Mucosa of stomach (tissue), 1 donor: ENCODE data around the gene CBLN1.
A peak's percentile ranks its signal among the peaks of the same experiment; 100 is the strongest.

Experiments
- H3K27me3 ChIP-seq: one replicate; pipeline ENCODE4 v1.7.0; 2013; ENCODE audit warnings: mild to moderate bottlenecking, low read length; ENCODE audit not compliant: control insufficient read depth, insufficient read depth
- H3K36me3 ChIP-seq: one replicate; pipeline ENCODE4 v1.7.0; 2013; ENCODE audit warnings: low read length; ENCODE audit not compliant: control insufficient read depth, insufficient read depth
- H3K4me1 ChIP-seq: one replicate; pipeline ENCODE4 v1.7.0; 2013; ENCODE audit warnings: mild to moderate bottlenecking, low read length; ENCODE audit not compliant: control insufficient read depth, insufficient read depth
- H3K4me3 ChIP-seq: one replicate; pipeline ENCODE4 v1.7.0; 2013; ENCODE audit warnings: low read length
- H3K9ac ChIP-seq: one replicate; pipeline ENCODE4 v1.7.0; 2013; ENCODE audit warnings: mild to moderate bottlenecking, low read length, moderate library complexity
- H3K9me3 ChIP-seq: one replicate; pipeline ENCODE4 v1.7.0; 2013; ENCODE audit warnings: mild to moderate bottlenecking, low read length, moderate library complexity; ENCODE audit not compliant: control insufficient read depth
- donor health status: Pancreatic carcinoma.

Gene CBLN1

DNA sequence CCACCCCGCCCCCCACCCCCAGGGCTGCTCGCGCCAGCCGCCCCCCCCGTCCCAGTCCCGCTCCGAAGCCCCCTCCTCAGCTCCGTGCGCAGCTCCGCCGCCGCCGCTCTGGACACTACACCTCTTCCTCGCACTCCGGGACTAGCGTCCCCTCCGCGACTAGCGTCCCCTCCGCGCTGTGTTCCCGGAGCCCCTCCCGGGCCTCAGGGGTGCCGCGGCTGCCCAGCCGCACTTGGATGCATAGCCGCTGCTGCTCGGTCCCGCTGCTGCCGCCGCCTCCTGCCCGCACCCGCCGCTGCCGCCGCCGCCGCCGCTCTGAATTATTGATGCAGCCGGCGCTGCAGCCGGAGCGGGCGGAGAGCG is at the start of gene CBLN1:
TSS of gene CBLN1 (minus strand) at position 359 of the 363 bp plus-strand sequence. CDS start 373 bp downstream, outside the sequence.
- H3K4me1 ChIP-seq, result peaks cover 28% of the 10 kb centered on the region
- no peak within 1 kb of the TSS for H3K9ac ChIP-seq

DNA sequence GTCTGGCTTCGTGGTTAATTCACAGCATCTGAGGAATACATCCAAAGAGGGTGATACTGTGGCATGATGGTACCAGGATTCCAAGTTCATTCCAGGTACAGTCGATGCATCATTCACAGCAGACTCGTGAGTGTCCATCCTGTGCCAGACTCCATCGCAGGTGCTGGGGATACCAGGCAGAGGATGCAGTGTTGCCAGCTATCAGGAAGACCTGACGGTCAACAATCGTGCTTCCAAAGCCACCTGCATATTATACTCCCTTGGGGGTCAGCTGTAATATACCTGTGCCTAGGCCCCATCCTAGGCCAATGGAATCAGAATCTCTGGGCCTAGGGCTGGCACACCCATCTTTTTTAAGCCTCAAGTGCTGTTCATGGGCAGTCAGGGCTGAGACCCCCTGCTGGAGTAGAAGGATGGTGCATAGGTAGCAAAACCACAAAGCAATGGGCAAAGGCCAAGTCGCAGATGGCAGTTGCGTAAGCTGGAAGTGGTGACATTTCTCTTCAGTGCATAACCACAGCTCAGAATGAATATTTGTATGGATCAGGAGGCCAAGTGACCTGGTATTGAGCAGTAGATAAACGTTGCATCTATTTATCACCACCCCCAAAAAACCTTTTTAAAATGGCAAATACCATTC is 49.0 kb upstream of the CBLN1 start:
- Histone ChIP-seq H3K9me3 (no peaks in the 10 kb centered on the region), H3K27me3 (no peaks in the 10 kb centered on the region), H3K9ac (no peak overlapping the region), H3K36me3 (no peaks in the 10 kb centered on the region), H3K4me1 (no peaks in the 10 kb centered on the region), H3K4me3 (no peak overlapping the region)

More for the DNA sequence above, at the start of gene CBLN1:
- H3K27me3 ChIP-seq, result peaks cover 71% of the 10 kb centered on the region
- H3K36me3 ChIP-seq, result no peaks in the 10 kb centered on the region
- no peaks in the 10 kb centered on the region for H3K9me3 ChIP-seq
- H3K4me3 ChIP-seq, result peak within 1 kb of the TSS; percentile 25

DNA sequence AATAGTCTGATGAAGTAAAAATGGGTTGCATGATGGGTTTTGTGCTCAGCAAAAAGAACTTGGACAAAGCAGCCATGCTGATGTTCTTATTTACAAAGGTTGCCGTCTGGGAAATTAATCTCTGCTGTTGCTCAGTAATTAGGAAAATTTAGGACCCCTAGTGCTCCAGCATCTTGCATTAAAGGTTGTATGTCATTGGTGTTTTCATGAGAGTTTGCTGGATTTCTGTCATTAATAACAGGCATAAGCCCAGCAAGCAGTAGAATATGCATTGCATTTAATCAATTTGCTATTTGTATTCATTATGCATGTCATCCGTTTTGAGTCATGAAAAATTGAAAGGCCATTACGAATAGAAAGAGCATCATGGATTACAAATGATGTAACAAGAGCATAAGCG is 46.7 kb upstream of the CBLN1 start:
- Histone ChIP-seq H3K4me3 (no peak overlapping the region), H3K9ac (no peak overlapping the region), H3K27me3 (no peaks in the 10 kb centered on the region), H3K9me3 (no peaks in the 10 kb centered on the region), H3K4me1 (no peaks in the 10 kb centered on the region), H3K36me3 (no peaks in the 10 kb centered on the region)

DNA sequence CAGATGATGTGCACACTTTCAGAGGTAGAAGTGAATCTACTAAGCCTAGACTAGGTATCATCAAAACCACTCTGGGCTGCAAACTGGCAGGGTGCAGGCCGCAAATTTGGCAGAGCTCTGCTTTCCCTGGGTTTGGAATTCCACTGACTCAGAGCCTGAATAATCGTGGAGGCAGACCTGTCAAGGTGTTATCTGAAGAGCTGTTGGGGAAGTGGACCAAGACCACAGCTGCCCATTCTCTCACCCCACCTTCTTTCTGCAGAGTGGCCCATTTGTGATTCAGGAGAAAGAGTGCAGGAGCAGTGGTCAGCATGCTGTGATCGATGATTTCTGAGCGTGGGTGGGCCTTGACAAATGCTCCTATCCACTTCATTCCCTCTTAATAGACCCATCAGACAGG is 45.8 kb upstream of the CBLN1 start:
- Histone ChIP-seq H3K36me3 (no peaks in the 10 kb centered on the region), H3K4me1 (no peaks in the 10 kb centered on the region), H3K9ac (no peak overlapping the region), H3K27me3 (no peaks in the 10 kb centered on the region), H3K4me3 (no peak overlapping the region), H3K9me3 (no peaks in the 10 kb centered on the region)

DNA sequence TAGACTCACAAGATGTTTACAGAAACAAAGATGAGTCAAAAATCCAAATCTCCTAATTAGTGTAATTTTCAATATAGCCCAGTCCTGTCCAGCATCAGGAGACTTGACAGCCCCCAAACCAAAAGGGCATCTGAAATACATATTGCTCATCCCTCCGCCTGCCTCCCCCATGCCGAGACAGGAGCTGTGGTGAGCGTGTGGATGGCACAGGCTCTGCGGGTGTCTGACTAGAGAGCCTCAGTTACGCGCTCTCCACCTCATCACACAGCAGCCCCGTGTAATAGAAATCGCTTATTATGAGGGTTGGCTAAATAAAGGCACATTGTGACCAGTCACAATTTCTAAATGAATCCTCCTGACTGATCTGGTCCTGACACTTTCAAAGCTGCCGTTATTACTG is 43.1 kb upstream of the CBLN1 start:
- H3K9ac ChIP-seq, result no peak overlapping the region
- no peaks in the 10 kb centered on the region for H3K9me3 ChIP-seq
- no peaks in the 10 kb centered on the region for H3K27me3 ChIP-seq
- H3K36me3 ChIP-seq, result no peaks in the 10 kb centered on the region
- H3K4me3 ChIP-seq, result no peak overlapping the region
- H3K4me1 ChIP-seq, result no peaks in the 10 kb centered on the region

DNA sequence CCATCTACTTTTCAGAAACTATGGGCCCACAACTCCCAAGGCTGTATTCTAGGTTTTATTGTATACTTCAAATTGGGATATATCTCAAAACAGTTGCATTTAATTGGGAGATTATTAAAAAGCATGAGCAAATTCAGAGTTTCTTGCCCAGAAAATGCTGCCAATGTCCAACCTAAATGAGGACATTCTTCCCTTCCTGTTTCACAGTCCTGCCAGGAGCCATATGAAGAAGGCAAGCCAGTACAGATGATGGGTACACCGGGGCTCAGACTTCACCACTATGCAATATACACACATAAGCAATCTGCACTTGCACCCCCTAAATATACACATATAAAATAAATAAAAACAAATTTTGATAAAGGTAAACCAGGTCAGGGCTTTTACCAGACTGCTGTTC is 34.0 kb upstream of the CBLN1 start:
- Histone ChIP-seq H3K27me3 (no peaks in the 10 kb centered on the region), H3K9ac (no peak overlapping the region), H3K4me1 (no peaks in the 10 kb centered on the region), H3K4me3 (no peak overlapping the region), H3K36me3 (no peaks in the 10 kb centered on the region), H3K9me3 (no peaks in the 10 kb centered on the region)

DNA sequence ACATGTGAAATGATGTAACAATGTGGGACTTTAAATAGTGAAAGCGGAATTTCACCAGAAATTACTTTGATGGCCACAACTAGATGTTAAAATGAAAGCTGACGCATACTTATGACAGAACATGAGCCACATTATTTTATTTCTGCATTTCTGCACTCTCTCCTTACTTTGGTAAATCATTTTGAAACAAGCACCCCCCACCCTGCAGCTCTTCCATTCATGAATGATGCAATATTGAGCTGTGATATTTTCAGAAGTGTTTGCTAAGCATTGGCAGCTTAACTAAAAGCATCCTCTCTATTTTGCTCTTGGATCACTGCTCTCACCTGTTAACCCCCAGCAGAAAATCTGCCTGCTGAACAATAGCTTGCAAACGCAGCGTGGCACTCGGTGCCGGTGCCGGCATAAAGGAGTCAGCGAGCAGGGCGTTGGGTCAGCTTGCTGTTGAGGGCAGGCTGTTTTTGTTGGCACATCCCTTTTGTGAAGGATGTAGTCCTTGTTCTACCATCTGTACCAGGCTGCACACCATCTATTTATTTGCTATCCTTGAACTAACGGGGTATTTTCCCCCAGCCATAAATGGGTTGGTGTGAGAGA is 30.8 kb upstream of the CBLN1 start:
- H3K4me3 ChIP-seq, result no peak overlapping the region
- no peaks in the 10 kb centered on the region for H3K27me3 ChIP-seq
- no peak overlapping the region for H3K9ac ChIP-seq
- no peaks in the 10 kb centered on the region for H3K36me3 ChIP-seq
- H3K9me3 ChIP-seq, result no peaks in the 10 kb centered on the region
- H3K4me1 ChIP-seq, result no peaks in the 10 kb centered on the region

DNA sequence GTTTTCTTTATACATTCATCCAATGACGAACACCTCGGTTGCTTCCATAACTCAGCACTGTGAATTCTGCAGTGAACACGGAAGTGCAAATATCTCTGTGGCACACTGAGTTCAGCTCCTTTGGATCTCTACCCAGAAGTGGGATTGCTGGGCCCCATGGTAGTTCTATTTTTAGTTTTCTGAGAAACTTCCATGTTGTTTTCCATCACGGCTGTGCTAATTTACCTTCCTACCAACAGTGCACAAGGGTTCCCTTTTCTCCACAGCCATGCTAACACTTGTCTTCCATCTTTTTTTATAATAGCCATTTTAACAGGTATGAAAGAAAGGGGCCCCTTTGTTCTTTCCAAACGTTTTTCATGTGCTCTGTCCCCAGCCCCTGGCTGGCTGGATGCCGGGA is 30.2 kb upstream of the CBLN1 start:
- Histone ChIP-seq H3K9me3 (no peaks in the 10 kb centered on the region), H3K4me1 (no peaks in the 10 kb centered on the region), H3K9ac (no peak overlapping the region), H3K27me3 (no peaks in the 10 kb centered on the region), H3K36me3 (no peaks in the 10 kb centered on the region), H3K4me3 (no peak overlapping the region)

DNA sequence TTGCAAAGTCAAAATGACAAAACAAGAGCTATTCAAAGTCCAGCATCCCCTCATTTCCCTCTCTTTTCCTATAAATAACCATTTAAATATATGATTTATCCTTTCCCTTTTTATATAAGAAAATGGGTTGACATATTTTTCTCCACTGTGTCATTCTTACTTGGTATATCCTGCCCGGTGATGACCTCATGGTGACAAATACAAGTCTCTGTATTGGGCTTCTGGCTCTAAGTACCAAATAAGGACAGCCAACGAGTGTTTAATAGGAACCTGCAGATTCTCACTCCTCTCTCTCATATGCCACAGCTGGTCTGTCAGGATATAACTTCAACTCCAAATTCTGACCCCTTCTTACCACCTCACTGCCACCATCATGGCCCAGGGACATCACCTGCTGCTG is 25.5 kb upstream of the CBLN1 start:
- Histone ChIP-seq H3K4me1 (no peaks in the 10 kb centered on the region), H3K9ac (no peak overlapping the region), H3K4me3 (no peak overlapping the region), H3K9me3 (no peaks in the 10 kb centered on the region), H3K27me3 (no peaks in the 10 kb centered on the region), H3K36me3 (no peaks in the 10 kb centered on the region)

DNA sequence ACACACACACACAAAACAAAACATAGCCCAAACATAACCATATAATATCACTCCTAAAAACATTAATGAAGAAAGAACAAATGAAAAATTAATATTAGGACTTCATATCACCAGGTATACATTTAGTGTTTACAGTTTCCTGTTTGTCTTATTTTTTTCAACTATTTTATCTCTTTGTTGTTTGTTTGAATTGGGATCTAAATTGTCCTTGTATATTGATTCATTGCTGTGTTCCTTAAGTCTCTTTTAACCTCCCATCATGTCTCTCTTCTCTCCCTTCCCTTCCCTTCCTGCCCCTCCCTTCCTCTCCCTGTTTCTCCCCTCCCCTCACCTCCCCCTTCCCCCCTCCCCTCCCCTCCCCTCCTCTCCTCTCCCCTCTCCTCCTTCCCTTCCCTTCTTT is 23.8 kb upstream of the CBLN1 start:
- H3K27me3 ChIP-seq, result no peaks in the 10 kb centered on the region
- no peaks in the 10 kb centered on the region for H3K36me3 ChIP-seq
- H3K4me3 ChIP-seq, result no peak overlapping the region
- no peak overlapping the region for H3K9ac ChIP-seq
- no peaks in the 10 kb centered on the region for H3K4me1 ChIP-seq
- no peaks in the 10 kb centered on the region for H3K9me3 ChIP-seq

DNA sequence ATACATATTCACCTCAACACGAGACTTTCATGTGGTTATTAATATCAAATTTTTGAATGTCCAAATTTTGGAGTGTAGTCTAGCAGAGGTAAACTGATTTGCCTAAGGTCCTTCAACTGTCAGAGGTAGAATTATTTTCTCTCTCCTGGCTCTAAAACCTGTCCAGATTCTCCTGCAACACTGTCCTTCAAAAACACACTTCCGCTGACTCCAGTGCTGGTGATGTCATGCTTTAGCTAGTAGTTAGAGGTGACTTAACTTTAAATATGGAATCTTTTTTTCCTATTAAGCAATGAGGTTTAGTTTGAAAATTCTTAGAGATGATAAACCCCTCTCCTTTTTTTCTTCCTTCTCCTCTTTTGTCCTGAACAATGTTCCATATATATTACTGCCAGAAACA is 10.8 kb upstream of the CBLN1 start:
- no peaks in the 10 kb centered on the region for H3K9me3 ChIP-seq
- no peaks in the 10 kb centered on the region for H3K4me1 ChIP-seq
- H3K4me3 ChIP-seq, result no peak overlapping the region
- H3K36me3 ChIP-seq, result no peaks in the 10 kb centered on the region
- no peak overlapping the region for H3K9ac ChIP-seq
- no peaks in the 10 kb centered on the region for H3K27me3 ChIP-seq

DNA sequence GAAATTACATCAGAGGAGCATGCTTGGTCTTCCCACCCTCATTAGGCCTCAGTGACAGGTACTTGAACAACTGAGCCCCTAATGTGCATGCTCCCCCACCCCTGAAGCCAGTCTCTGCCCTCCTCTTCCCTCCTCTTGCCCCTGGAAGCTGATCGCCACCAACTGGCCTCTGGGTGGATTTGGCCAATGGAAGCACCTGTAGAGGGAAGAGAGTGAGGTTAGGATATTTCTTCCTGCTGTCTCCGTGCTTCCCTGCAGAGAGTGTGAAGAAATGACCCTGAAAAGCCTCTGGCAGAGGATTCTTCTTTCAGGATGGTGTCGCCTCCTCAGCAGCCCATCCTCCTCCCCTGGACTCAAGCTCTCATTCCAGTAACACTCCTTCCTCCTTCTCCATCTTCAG is 5.9 kb upstream of the CBLN1 start:
- no peak overlapping the region for H3K9ac ChIP-seq
- peaks cover 23% of the 10 kb centered on the region for H3K27me3 ChIP-seq
- no peak overlapping the region for H3K4me3 ChIP-seq

DNA sequence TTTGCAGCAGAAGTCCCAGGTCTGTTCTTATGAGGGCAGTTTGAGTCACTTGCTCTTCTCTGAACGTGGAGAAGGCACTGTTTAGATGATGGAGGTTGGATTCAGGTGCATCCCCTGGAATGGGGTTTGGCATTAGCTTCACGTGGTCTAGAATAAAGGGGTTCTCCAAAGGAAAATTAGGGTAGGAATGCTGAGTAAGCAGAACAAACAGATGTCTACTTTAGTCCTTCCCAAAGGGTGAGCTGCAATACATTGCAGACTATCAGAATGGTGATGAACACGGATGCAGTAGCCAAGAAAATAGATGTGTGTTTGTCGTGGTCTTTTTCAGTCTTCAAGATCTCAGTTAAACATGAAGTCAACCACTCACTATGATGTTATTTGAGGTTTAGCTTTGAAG is 3.3 kb upstream of the CBLN1 start:
- Histone ChIP-seq H3K27me3 (peaks cover 37% of the 10 kb centered on the region), H3K9me3 (no peaks in the 10 kb centered on the region), H3K4me3 (no peak overlapping the region), H3K4me1 (peaks cover 11% of the 10 kb centered on the region), H3K36me3 (no peaks in the 10 kb centered on the region), H3K9ac (no peak overlapping the region)

More for the DNA sequence above, 5.9 kb upstream of the CBLN1 start:
- Histone ChIP-seq H3K4me1 (peaks cover 9% of the 10 kb centered on the region), H3K9me3 (no peaks in the 10 kb centered on the region), H3K36me3 (no peaks in the 10 kb centered on the region)
